GM12878 (cell line): Measurements from ENCODE around the gene COL23A1. TPM values are rescaled to one million over a fixed set of nuclear protein-coding genes. Genes with fewer than 3 reads are reported as not detected.

Experiments
- ATAC-seq: fragments of 200-7000 bp; cut with Tn5 transposase; 3 replicates; pipeline ENCODE4 v1.9.1; 2020; ENCODE audit warnings: mild to moderate bottlenecking, moderate library complexity
- BruUV-seq: library from RNA; stranded (reverse); fragments of 400-500 nt; replicated peaks from 2 replicates; lab custom pipeline; 2021; lab: Mats Ljungman, UMichigan
- CTCF ChIA-PET: fragments of 300-600 bp; sonication (Branson Sonifier 250); formaldehyde crosslinking; extraction: SDS; loops from one replicate; lab custom pipeline; 2021; ENCODE audit warnings: inconsistent platforms; lab: Yijun Ruan, JAX
- POLR2A ChIA-PET: fragments of 350-600 bp; formaldehyde crosslinking; extraction: SDS; loops from one replicate; lab custom pipeline; 2021; ENCODE audit warnings: inconsistent platforms; lab: Charles Lee
- RAD21 ChIA-PET: fragments of 300-600 bp; sonication (Branson Sonifier 250); formaldehyde crosslinking; loops from one replicate; lab custom pipeline; 2023; ENCODE audit warnings: antibody characterized with exemption; ENCODE audit not compliant: unreplicated experiment; lab: Charles Lee
- SMC1A ChIA-PET: fragments of 300-600 bp; sonication (Branson Sonifier 250); formaldehyde crosslinking; loops from one replicate; lab custom pipeline; 2023; ENCODE audit not compliant: unreplicated experiment, uncharacterized antibody; lab: Charles Lee
- DNase-seq: peaks from one replicate; pipeline ENCODE4 v3.0.0-alpha.2; 2011; ENCODE audit warnings: low read depth, low spot score
- FAIRE-seq: peaks from 3 replicates; lab custom pipeline; 2011; peaks lifted over from hg19 to GRCh38; lab: Jason Lieb, UNC
- H2AFZ ChIP-seq: 2 replicates; pipeline ENCODE4 v1.6.0; 2011; ENCODE audit warnings: low read depth, low read length, control low read depth; ENCODE audit not compliant: control insufficient read depth
- H3K27ac ChIP-seq: 2 replicates; pipeline ENCODE4 v1.5.1; 2011; ENCODE audit warnings: control low read depth; ENCODE audit not compliant: control insufficient read depth, insufficient read depth
- H3K27me3 ChIP-seq, 2 experiments: replicated peaks in 1 of 2; 2 replicates each; pipeline versions ENCODE4 v1.6.0 to v1.6.1; 2011; ENCODE audit warnings: low read length in 1 of 2; ENCODE audit not compliant: control insufficient read depth in 2 of 2, insufficient read depth in 2 of 2
- H3K36me3 ChIP-seq, 2 experiments: 2 replicates each; pipeline ENCODE4 v1.5.1; 2011; ENCODE audit warnings: low read length in 1 of 2; ENCODE audit not compliant: control insufficient read depth in 2 of 2, insufficient read depth in 2 of 2
- H3K4me1 ChIP-seq: 2 replicates; pipeline ENCODE4 v1.6.1; 2011; ENCODE audit warnings: mild to moderate bottlenecking, low read length, moderate library complexity, mixed read lengths; ENCODE audit not compliant: control insufficient read depth, insufficient read depth
- H3K4me2 ChIP-seq: 2 replicates; pipeline ENCODE4 v1.6.0; 2011; ENCODE audit warnings: control low read depth; ENCODE audit not compliant: control insufficient read depth, insufficient read depth
- H3K4me3 ChIP-seq: fragments of 200-600 bp; sonication (generic); 2 replicates; pipeline ENCODE4 v1.5.1; 2016
- H3K79me2 ChIP-seq: 2 replicates; pipeline ENCODE4 v1.6.0; 2011; ENCODE audit warnings: low read length; ENCODE audit not compliant: control insufficient read depth, insufficient read depth
- H3K9ac ChIP-seq: 2 replicates; pipeline ENCODE4 v1.8.0; 2011; ENCODE audit warnings: low read length, control low read depth, mixed read lengths; ENCODE audit not compliant: control insufficient read depth, insufficient read depth
- H3K9me3 ChIP-seq: replicated peaks from 3 replicates; pipeline ENCODE4 v1.5.1; 2011; ENCODE audit warnings: mild to moderate bottlenecking, low read length; ENCODE audit not compliant: control insufficient read depth, insufficient read depth
- H4K20me1 ChIP-seq: 2 replicates; pipeline ENCODE4 v1.6.0; 2011; ENCODE audit not compliant: control insufficient read depth, insufficient read depth
- EZH2 ChIP-seq: IDR thresholded peaks from 2 replicates; pipeline ENCODE4 v1.6.1; 2012; ENCODE audit warnings: low read depth, mild to moderate bottlenecking, control low read depth, inconsistent platforms, low read length, borderline replicate concordance; ENCODE audit not compliant: control insufficient read depth
- LARP7 ChIP-seq: fragments of 450-650 bp; IDR thresholded peaks from 2 replicates; pipeline ENCODE4 v1.6.1; 2017; ENCODE audit warnings: mild to moderate bottlenecking
- NR2C2 ChIP-seq: IDR thresholded peaks from 2 replicates; pipeline ENCODE4 v1.6.1; 2011; ENCODE audit warnings: borderline replicate concordance, low read depth; ENCODE audit not compliant: control insufficient read depth, insufficient read length
- RELA ChIP-seq: fragments of 450-650 bp; IDR thresholded peaks from 2 replicates; pipeline ENCODE4 v1.8.0; 2014; ENCODE audit warnings: borderline replicate concordance; ENCODE audit not compliant: partially characterized antibody
- RFX5 ChIP-seq: IDR thresholded peaks from 2 replicates; pipeline ENCODE4 v1.6.1; 2011; ENCODE audit warnings: low read depth, low read length, improper control_type of control experiment
- RUNX3 ChIP-seq: IDR thresholded peaks from 2 replicates; pipeline ENCODE4 v1.6.1; 2012; ENCODE audit warnings: low read length, inconsistent platforms
- ZNF217 ChIP-seq: fragments of 450-650 bp; IDR thresholded peaks from 2 replicates; pipeline ENCODE4 v1.6.1; 2017; ENCODE audit warnings: antibody characterized with exemption, mild to moderate bottlenecking
- WGBS: methylation state at CpG from one replicate; pipeline ENCODE4 v1.1.6; 2016; ENCODE audit warnings: low lambda C conversion rate; ENCODE audit not compliant: insufficient replicate concordance, insufficient coverage; ENCODE audit errors: missing lambda C conversion rate; 5-methylcytosine and 5-hydroxymethylcytosine counted together
- in situ Hi-C: fragments of 300-500 bp; cut with MboI; formaldehyde crosslinking; loops from 9 replicates; pipeline ENCODE4 v1.14.3; 2018; ENCODE audit warnings: mixed read lengths
- intact Hi-C: fragments of 100-400 bp; cut with micrococcal nuclease; formaldehyde crosslinking; loops from one replicate; pipeline ENCODE4 v1.14.2; 2022; ENCODE audit not compliant: unreplicated experiment
- polyA plus RNA-seq, 11 experiments: library from polyadenylated mRNA; depleted of rRNA in 4 of 11; unstranded in 6 of 11; stranded (reverse) in 5 of 11; fragments of >200 nt; fragmentation: Nextera tagmentation in 4 of 11; fragmentation: Illumina TruSeq in 1 of 11; extraction: Ambion mirVana in 4 of 11; extraction: Trizol in 1 of 11; gene quantifications; 1 replicate in 1 of 11; 2 replicates in 10 of 11; pipeline versions ENCODE4 v1.2.1 to v1.2.3, GENCODE V29; 2011 to 2016; ENCODE audit warnings: inconsistent platforms in 2 of 11, missing spikeins in 2 of 11, low read depth in 1 of 11
- total RNA-seq, 4 experiments: library from RNA; depleted of rRNA in 3 of 4; stranded (reverse); fragments of >200 nt in 3 of 4; fragmentation: Illumina TruSeq in 1 of 4; extraction: Trizol in 1 of 4; gene quantifications; 2 replicates each; pipeline versions ENCODE4 v1.2.1 to v1.2.3, GENCODE V29; 2013 to 2021

The COL23A1 gene
- total and polyA plus RNA-seq, 10 of the 15 experiments (the other 5 are each of a cell fraction or from before 2014, with no cell fraction given): 0.03 to 0.83 (median 0.09) TPM; not detected in 5

DNA sequence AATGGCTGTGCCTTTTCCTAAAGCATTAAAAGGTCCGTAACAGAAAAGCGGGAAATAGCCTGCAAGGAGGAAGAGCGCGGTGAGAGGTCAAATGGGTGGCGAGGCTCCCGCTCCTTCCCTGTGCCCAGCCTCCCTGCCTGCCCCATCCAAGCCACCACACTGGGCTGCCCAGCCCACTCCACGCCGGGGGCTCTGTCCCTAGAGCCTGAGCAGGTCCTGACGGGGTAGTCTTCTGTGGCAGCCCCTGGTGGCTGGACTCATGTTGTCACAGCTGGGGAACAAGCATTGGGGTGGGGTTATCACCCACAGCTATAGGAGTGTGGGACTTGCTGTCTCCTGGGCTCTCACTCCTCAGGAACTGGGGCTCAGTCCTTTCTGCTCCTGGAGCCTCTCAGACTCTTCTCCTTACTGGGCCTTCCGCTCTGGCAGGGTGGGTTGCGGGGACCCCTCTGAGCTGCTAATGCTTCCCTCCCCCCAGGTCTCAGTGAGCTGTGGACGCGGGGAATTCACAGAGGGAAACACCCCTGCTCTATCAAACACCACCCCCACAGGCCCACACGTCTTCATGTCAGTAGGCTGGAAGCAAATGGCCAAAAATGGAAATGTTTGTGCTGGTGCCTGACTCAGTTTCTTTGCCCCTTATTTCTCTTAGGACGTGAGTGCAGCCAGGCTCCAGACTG lies 205.2 kb downstream of the COL23A1 start:
- SMC1A ChIA-PET: no interaction called here
- Histone ChIP-seq H3K4me1 (no peaks in the 10 kb centered on the region), H3K79me2 (no peaks in the 10 kb centered on the region), H3K4me2 (no peak overlapping the region), H3K9ac (no peak overlapping the region), H4K20me1 (no peaks in the 10 kb centered on the region), H3K27ac (no peak overlapping the region), H2AFZ (no peak overlapping the region), H3K4me3 (no peak overlapping the region), H3K27me3 (no peaks in the 10 kb centered on the region; a peak in 2 of 4 replicates), H3K36me3 (no peaks in the 10 kb centered on the region), H3K9me3 (no peaks in the 10 kb centered on the region)
- TF ChIP-seq RUNX3: no peak
- TF ChIP-seq NR2C2: no peak
- no peak for TF ChIP-seq LARP7
- TF ChIP-seq RELA: no peak
- no peak for TF ChIP-seq ZNF217
- TF ChIP-seq RFX5: no peak
- no peak for TF ChIP-seq EZH2
- CTCF ChIA-PET: no interaction called here
- in situ Hi-C loops: no loop called here
- FAIRE-seq: no peak
- ATAC-seq: no peak
- intact Hi-C loops: no loop called here
- RAD21 ChIA-PET: no interaction called here
- BruUV-seq: no TSS peak
- POLR2A ChIA-PET: no interaction called here
- WGBS: 53% methylated on average over 14 of the region's 15 CpGs
- no peak for DNase-seq
